HEK293T (cell line): Measurements from ENCODE around the gene KMT2C.

Experiments
- CTCF ChIA-PET: fragments of 350-600 bp; formaldehyde crosslinking; extraction: SDS; loops from one replicate; lab custom pipeline; 2021; ENCODE audit warnings: antibody characterized with exemption, inconsistent platforms; lab: Yijun Ruan, JAX
- POLR2A ChIA-PET: fragments of 350-600 bp; formaldehyde crosslinking; extraction: SDS; loops from one replicate; lab custom pipeline; 2020; ENCODE audit warnings: antibody characterized with exemption, inconsistent platforms; lab: Yijun Ruan, JAX
- DNase-seq: peaks from one replicate; pipeline ENCODE4 v3.0.0; 2012; ENCODE audit warnings: mixed read lengths; ENCODE audit errors: extremely low spot score
- ARNT ChIP-seq: fragments of 450-650 bp; IDR thresholded peaks from 2 replicates; pipeline ENCODE4 v1.6.1; 2017; ENCODE audit warnings: mild to moderate bottlenecking
- BHLHE40 ChIP-seq: fragments of 450-650 bp; IDR thresholded peaks from 2 replicates; pipeline ENCODE4 v1.6.1; 2016; ENCODE audit warnings: mild to moderate bottlenecking, moderate library complexity, borderline replicate concordance
- CTBP1 ChIP-seq: fragments of 450-650 bp; IDR thresholded peaks from 2 replicates; pipeline ENCODE4 v1.6.1; 2016; ENCODE audit warnings: borderline replicate concordance
- ELF4 ChIP-seq: fragments of 450-650 bp; IDR thresholded peaks from 2 replicates; pipeline ENCODE4 v1.6.1; 2017; ENCODE audit warnings: antibody characterized with exemption
- FOXA1 ChIP-seq: fragments of 450-650 bp; IDR thresholded peaks from 2 replicates; pipeline ENCODE4 v1.6.1; 2016; ENCODE audit warnings: mild to moderate bottlenecking
- FOXK2 ChIP-seq: fragments of 450-650 bp; IDR thresholded peaks from 2 replicates; pipeline ENCODE4 v1.6.1; 2016; ENCODE audit warnings: mild to moderate bottlenecking
- FOXM1 ChIP-seq: fragments of 450-650 bp; IDR thresholded peaks from 2 replicates; pipeline ENCODE4 v1.6.1; 2017; ENCODE audit warnings: mild to moderate bottlenecking, borderline replicate concordance
- HDGF ChIP-seq: fragments of 450-650 bp; IDR thresholded peaks from 2 replicates; pipeline ENCODE4 v1.6.1; 2017; ENCODE audit warnings: antibody characterized with exemption, borderline replicate concordance
- L3MBTL2 ChIP-seq: fragments of 450-650 bp; conservative IDR thresholded peaks from 2 replicates; pipeline ENCODE4 v1.6.1; 2016; ENCODE audit warnings: mild to moderate bottlenecking
- LEF1 ChIP-seq: fragments of 450-650 bp; IDR thresholded peaks from 2 replicates; pipeline ENCODE4 v1.6.1; 2017; ENCODE audit warnings: mild to moderate bottlenecking, borderline replicate concordance
- NFRKB ChIP-seq: fragments of 450-650 bp; IDR thresholded peaks from 2 replicates; pipeline ENCODE4 v1.6.1; 2016; ENCODE audit warnings: mild to moderate bottlenecking, moderate library complexity
- SP1 ChIP-seq: fragments of 450-650 bp; IDR thresholded peaks from 2 replicates; pipeline ENCODE4 v1.6.1; 2017
- SUZ12 ChIP-seq: fragments of 450-650 bp; IDR thresholded peaks from 2 replicates; pipeline ENCODE4 v1.6.1; 2016; ENCODE audit warnings: mild to moderate bottlenecking
- TARDBP ChIP-seq: fragments of 450-650 bp; IDR thresholded peaks from 2 replicates; pipeline ENCODE4 v1.6.1; 2016
- ZNF384 ChIP-seq: fragments of 450-650 bp; IDR thresholded peaks from 2 replicates; pipeline ENCODE4 v1.6.1; 2016
- TF ChIP-seq, protein P1 (sequence below): fragments of 450-650 bp; IDR thresholded peaks from 2 replicates; pipeline ENCODE4 v1.6.1; 2016

Gene KMT2C

DNA sequence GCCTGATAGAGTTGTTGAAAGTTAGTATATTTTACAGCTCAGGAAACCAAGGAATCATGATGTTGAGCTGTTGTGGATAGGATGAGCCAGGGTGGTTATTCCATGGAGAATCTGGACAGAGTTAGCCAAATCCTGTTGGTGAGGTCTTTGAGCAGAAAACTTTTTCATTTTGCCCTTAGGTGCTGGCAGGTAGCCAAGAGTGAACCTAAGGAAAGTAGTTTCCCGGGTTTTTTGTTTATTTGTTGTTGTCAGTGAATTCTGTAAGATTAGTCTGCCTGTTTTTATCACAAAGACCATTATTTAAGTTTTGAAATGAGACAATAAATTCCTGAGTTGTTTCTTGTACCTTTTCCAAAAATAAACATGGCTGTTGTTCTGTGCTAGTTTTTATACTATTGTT lies 349.3 kb downstream of the KMT2C start:
- DNase-seq = no peak
- ChIA-PET POLR2A (no interaction called here), CTCF (no interaction called here)
- no peak for TF ChIP-seq FOXM1
- no peak for TF ChIP-seq SUZ12
- TF ChIP-seq LEF1 = no peak
- TF ChIP-seq L3MBTL2 = no peak
- TF ChIP-seq ARNT = no peak
- no peak for TF ChIP-seq ELF4
- TF ChIP-seq BHLHE40 = no peak
- no peak for TF ChIP-seq NFRKB
- TF ChIP-seq CTBP1 = no peak
- TF ChIP-seq FOXA1 = no peak
- no peak for TF ChIP-seq TARDBP
- no peak for TF ChIP-seq ZNF384
- no peak for TF ChIP-seq SP1
- no peak for TF ChIP-seq FOXK2
- TF ChIP-seq HDGF = no peak
- TF ChIP-seq, protein P1, sequence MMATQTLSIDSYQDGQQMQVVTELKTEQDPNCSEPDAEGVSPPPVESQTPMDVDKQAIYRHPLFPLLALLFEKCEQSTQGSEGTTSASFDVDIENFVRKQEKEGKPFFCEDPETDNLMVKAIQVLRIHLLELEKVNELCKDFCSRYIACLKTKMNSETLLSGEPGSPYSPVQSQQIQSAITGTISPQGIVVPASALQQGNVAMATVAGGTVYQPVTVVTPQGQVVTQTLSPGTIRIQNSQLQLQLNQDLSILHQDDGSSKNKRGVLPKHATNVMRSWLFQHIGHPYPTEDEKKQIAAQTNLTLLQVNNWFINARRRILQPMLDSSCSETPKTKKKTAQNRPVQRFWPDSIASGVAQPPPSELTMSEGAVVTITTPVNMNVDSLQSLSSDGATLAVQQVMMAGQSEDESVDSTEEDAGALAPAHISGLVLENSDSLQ = no peak

DNA sequence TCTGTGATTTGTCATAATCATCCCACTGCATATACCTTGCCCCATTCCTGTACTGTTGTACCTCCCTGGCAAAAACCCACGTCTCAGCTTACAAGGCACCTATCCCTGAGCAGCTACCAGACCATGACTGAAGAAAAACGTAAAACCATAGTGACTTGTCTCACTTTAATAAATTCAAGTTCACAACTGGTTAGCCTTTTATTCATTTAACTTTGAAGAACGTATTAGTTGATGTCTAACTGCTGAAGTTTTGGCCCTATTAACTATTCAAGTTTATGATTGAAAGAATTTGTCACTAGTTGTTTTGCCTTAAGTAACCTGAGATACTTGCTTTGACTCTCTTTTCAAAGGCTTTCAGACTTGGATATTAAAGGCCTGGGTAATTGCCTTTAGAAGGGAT lies 350.7 kb downstream of the KMT2C start:
- ChIA-PET CTCF (interaction anchor here (0.7 kb wide), 1 partner anchor 9 kb away, joined by 4 read pairs; no protein-coding TSS in a partner anchor), POLR2A (no interaction called here)
- DNase-seq = no peak
- no peak for TF ChIP-seq LEF1
- no peak for TF ChIP-seq SUZ12
- TF ChIP-seq ARNT = no peak
- TF ChIP-seq ZNF384 = no peak
- TF ChIP-seq, protein P1 = no peak
- TF ChIP-seq CTBP1 = no peak
- TF ChIP-seq L3MBTL2 = no peak
- no peak for TF ChIP-seq FOXK2
- no peak for TF ChIP-seq ELF4
- TF ChIP-seq TARDBP = no peak
- TF ChIP-seq FOXM1 = no peak
- TF ChIP-seq HDGF = no peak
- TF ChIP-seq BHLHE40 = no peak
- no peak for TF ChIP-seq NFRKB
- TF ChIP-seq FOXA1 = no peak
- TF ChIP-seq SP1 = no peak
